Transverse colon (tissue), 4 donors: Measurements from ENCODE around the gene LHX3.

Source experiments
- EP300 ChIP-seq: sonication (generic); formaldehyde crosslinking; IDR thresholded peaks from one replicate; pipeline ENCODE4 v1.6.1; 2017; ENCODE audit warnings: antibody characterized with exemption, low read depth
- POLR2A ChIP-seq: fragments of 450-650 bp; IDR thresholded peaks from one replicate; pipeline ENCODE4 v1.6.1; 2016; ENCODE audit warnings: antibody characterized with exemption, mild to moderate bottlenecking, moderate library complexity
- POLR2AphosphoS5 ChIP-seq, 3 donors: sonication (generic); formaldehyde crosslinking; IDR thresholded peaks; one replicate each; pipeline ENCODE4 v1.6.1; 2016; ENCODE audit warnings: antibody characterized with exemption in 3 of 3
- TF ChIP-seq, protein P1 (sequence below), 5 experiments: fragments of 200-600 bp in 3 of 5; fragments of 450-650 bp in 2 of 5; sonication (generic) in 3 of 5; IDR thresholded peaks; 1 replicate in 2 of 5; 2 replicates in 3 of 5; pipeline ENCODE4 v1.5.1; 2016 to 2017; ENCODE audit warnings: antibody characterized with exemption in 5 of 5, inconsistent platforms in 3 of 5, mild to moderate bottlenecking in 2 of 5, moderate library complexity in 1 of 5

DNA sequence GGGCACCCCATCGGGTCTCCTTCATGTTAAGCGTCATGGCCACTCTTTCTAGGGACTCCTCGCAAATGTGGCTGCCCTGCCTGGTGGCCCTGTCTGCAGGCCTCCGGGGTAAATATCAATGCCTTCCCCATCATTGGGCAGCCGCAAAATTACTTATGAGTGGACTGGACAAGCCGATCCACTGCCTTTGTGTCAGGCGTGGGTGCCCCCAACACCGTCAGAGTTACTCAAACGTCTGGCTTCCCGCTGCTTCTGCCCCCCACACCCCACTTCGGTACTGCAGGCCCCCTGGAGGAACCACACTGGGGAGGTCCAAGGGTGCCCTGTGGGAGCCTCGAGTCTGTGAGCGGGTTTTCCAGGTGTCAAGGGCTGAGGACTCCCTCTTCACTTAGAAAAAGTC, 3.8 kb downstream of the LHX3 start:
- TF ChIP-seq, protein P1, sequence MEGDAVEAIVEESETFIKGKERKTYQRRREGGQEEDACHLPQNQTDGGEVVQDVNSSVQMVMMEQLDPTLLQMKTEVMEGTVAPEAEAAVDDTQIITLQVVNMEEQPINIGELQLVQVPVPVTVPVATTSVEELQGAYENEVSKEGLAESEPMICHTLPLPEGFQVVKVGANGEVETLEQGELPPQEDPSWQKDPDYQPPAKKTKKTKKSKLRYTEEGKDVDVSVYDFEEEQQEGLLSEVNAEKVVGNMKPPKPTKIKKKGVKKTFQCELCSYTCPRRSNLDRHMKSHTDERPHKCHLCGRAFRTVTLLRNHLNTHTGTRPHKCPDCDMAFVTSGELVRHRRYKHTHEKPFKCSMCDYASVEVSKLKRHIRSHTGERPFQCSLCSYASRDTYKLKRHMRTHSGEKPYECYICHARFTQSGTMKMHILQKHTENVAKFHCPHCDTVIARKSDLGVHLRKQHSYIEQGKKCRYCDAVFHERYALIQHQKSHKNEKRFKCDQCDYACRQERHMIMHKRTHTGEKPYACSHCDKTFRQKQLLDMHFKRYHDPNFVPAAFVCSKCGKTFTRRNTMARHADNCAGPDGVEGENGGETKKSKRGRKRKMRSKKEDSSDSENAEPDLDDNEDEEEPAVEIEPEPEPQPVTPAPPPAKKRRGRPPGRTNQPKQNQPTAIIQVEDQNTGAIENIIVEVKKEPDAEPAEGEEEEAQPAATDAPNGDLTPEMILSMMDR (IDR thresholded peaks at IDR 0.05): no peak
- TF ChIP-seq EP300 (no peak), POLR2A (no peak), POLR2AphosphoS5 (IDR thresholded peaks at IDR 0.05) (no peak)
